Measurements from ENCODE around the gene CPNE5.
"Not testable (repeated sequence)": the region's sequence is repeated elsewhere in the genome, so short reads cannot be mapped to it uniquely, and the experiment has no call there.

The CPNE5 gene

GRCh38 chr6:36815962-36816735, 23.1 kb downstream of the CPNE5 start:
- Histone ChIP-seq H3K9ac (ENCODE audit: low read depth in 1 of 2, low read length in 2 of 2) (no peak overlapping the region), H3K36me3 (ENCODE audit: control insufficient read depth in 1 of 2, insufficient read depth in 2 of 2, low read length in 2 of 2) (no peaks in the 10 kb centered on the region), H3K4me3 (ENCODE audit: low read depth in 1 of 2, low read length in 2 of 2) (no peak overlapping the region), H3K27me3 (ENCODE audit: control insufficient read depth in 1 of 2, insufficient read depth in 2 of 2, low read length in 2 of 2) (no peaks in the 10 kb centered on the region), H3K9me3 (ENCODE audit: control insufficient read depth in 1 of 2, low read length in 2 of 2) (no peaks in the 10 kb centered on the region), H3K4me1 (ENCODE audit: control insufficient read depth in 1 of 2, insufficient read depth in 2 of 2, low read length in 2 of 2) (no peaks in the 10 kb centered on the region), H3K27ac (ENCODE audit: low read depth, low read length) (no peak overlapping the region)

GRCh38 chr6:36814249-36814648, 25.0 kb downstream of the CPNE5 start:
- Histone ChIP-seq H3K4me3 (ENCODE audit: low read depth in 1 of 2, low read length in 2 of 2) (no peak overlapping the region), H3K36me3 (ENCODE audit: control insufficient read depth in 1 of 2, insufficient read depth in 2 of 2, low read length in 2 of 2) (no peaks in the 10 kb centered on the region), H3K27ac (ENCODE audit: low read depth, low read length) (no peak overlapping the region), H3K9me3 (ENCODE audit: control insufficient read depth in 1 of 2, low read length in 2 of 2) (no peaks in the 10 kb centered on the region), H3K4me1 (ENCODE audit: control insufficient read depth in 1 of 2, insufficient read depth in 2 of 2, low read length in 2 of 2) (no peaks in the 10 kb centered on the region), H3K9ac (ENCODE audit: low read depth in 1 of 2, low read length in 2 of 2) (no peak overlapping the region), H3K27me3 (ENCODE audit: control insufficient read depth in 1 of 2, insufficient read depth in 2 of 2, low read length in 2 of 2) (no peaks in the 10 kb centered on the region)

GRCh38 chr6:36813526-36813925, 25.7 kb downstream of the CPNE5 start:
- Histone ChIP-seq H3K4me3 (ENCODE audit: low read depth in 1 of 2, low read length in 2 of 2) (no peak overlapping the region), H3K27ac (ENCODE audit: low read depth, low read length) (no peak overlapping the region), H3K27me3 (ENCODE audit: control insufficient read depth in 1 of 2, insufficient read depth in 2 of 2, low read length in 2 of 2) (no peaks in the 10 kb centered on the region), H3K4me1 (ENCODE audit: control insufficient read depth in 1 of 2, insufficient read depth in 2 of 2, low read length in 2 of 2) (no peaks in the 10 kb centered on the region), H3K9ac (ENCODE audit: low read depth in 1 of 2, low read length in 2 of 2) (no peak overlapping the region), H3K36me3 (ENCODE audit: control insufficient read depth in 1 of 2, insufficient read depth in 2 of 2, low read length in 2 of 2) (no peaks in the 10 kb centered on the region), H3K9me3 (ENCODE audit: control insufficient read depth in 1 of 2, low read length in 2 of 2) (no peaks in the 10 kb centered on the region)

- not testable (repeated sequence) for H3K36me3 ChIP-seq (ENCODE audit: control insufficient read depth in 1 of 2, insufficient read depth in 2 of 2, low read length in 2 of 2); H3K4me1 ChIP-seq (ENCODE audit: control insufficient read depth in 1 of 2, insufficient read depth in 2 of 2, low read length in 2 of 2); H3K27ac ChIP-seq (ENCODE audit: low read depth, low read length); H3K9ac ChIP-seq (ENCODE audit: low read depth in 1 of 2, low read length in 2 of 2); H3K27me3 ChIP-seq (ENCODE audit: control insufficient read depth in 1 of 2, insufficient read depth in 2 of 2, low read length in 2 of 2); H3K4me3 ChIP-seq (ENCODE audit: low read depth in 1 of 2, low read length in 2 of 2); H3K9me3 ChIP-seq (ENCODE audit: control insufficient read depth in 1 of 2, low read length in 2 of 2)
Observed at GRCh38 chr6:36813047-36813446, 26.2 kb downstream of the CPNE5 start.

GRCh38 chr6:36809941-36810803, 29.1 kb downstream of the CPNE5 start:
- Histone ChIP-seq H3K36me3 (ENCODE audit: control insufficient read depth in 1 of 2, insufficient read depth in 2 of 2, low read length in 2 of 2) (no peaks in the 10 kb centered on the region), H3K4me3 (ENCODE audit: low read depth in 1 of 2, low read length in 2 of 2) (no peak overlapping the region), H3K9me3 (ENCODE audit: control insufficient read depth in 1 of 2, low read length in 2 of 2) (no peaks in the 10 kb centered on the region), H3K27me3 (ENCODE audit: control insufficient read depth in 1 of 2, insufficient read depth in 2 of 2, low read length in 2 of 2) (peaks cover 0 to 4% of the 10 kb centered on the region in 2 donors), H3K4me1 (ENCODE audit: control insufficient read depth in 1 of 2, insufficient read depth in 2 of 2, low read length in 2 of 2) (no peaks in the 10 kb centered on the region), H3K9ac (ENCODE audit: low read depth in 1 of 2, low read length in 2 of 2) (no peak overlapping the region), H3K27ac (ENCODE audit: low read depth, low read length) (no peak overlapping the region)

GRCh38 chr6:36809156-36809555, 30.1 kb downstream of the CPNE5 start:
- Histone ChIP-seq H3K27ac (ENCODE audit: low read depth, low read length) (no peak overlapping the region), H3K4me3 (ENCODE audit: low read depth in 1 of 2, low read length in 2 of 2) (no peak overlapping the region)

GRCh38 chr6:36808634-36809033, 30.6 kb downstream of the CPNE5 start:
- H3K27ac ChIP-seq (ENCODE audit: low read depth, low read length) = no peak overlapping the region
- H3K4me1 ChIP-seq (ENCODE audit: control insufficient read depth in 1 of 2, insufficient read depth in 2 of 2, low read length in 2 of 2) = no peaks in the 10 kb centered on the region
- H3K4me3 ChIP-seq (ENCODE audit: low read depth in 1 of 2, low read length in 2 of 2) = no peak overlapping the region
- no peaks in the 10 kb centered on the region for H3K9me3 ChIP-seq (ENCODE audit: control insufficient read depth in 1 of 2, low read length in 2 of 2)
- peaks cover 0 to 5% of the 10 kb centered on the region in 2 donors for H3K27me3 ChIP-seq (ENCODE audit: control insufficient read depth in 1 of 2, insufficient read depth in 2 of 2, low read length in 2 of 2)
- H3K36me3 ChIP-seq (ENCODE audit: control insufficient read depth in 1 of 2, insufficient read depth in 2 of 2, low read length in 2 of 2) = no peaks in the 10 kb centered on the region
- no peak overlapping the region for H3K9ac ChIP-seq (ENCODE audit: low read depth in 1 of 2, low read length in 2 of 2)

More at GRCh38 chr6:36809156-36809555, 30.1 kb downstream of the CPNE5 start:
- Histone ChIP-seq H3K9ac (ENCODE audit: low read depth in 1 of 2, low read length in 2 of 2) (no peak overlapping the region), H3K9me3 (ENCODE audit: control insufficient read depth in 1 of 2, low read length in 2 of 2) (no peaks in the 10 kb centered on the region), H3K36me3 (ENCODE audit: control insufficient read depth in 1 of 2, insufficient read depth in 2 of 2, low read length in 2 of 2) (no peaks in the 10 kb centered on the region), H3K4me1 (ENCODE audit: control insufficient read depth in 1 of 2, insufficient read depth in 2 of 2, low read length in 2 of 2) (no peaks in the 10 kb centered on the region), H3K27me3 (ENCODE audit: control insufficient read depth in 1 of 2, insufficient read depth in 2 of 2, low read length in 2 of 2) (peaks cover 0 to 5% of the 10 kb centered on the region in 2 donors)

- H3K36me3 ChIP-seq (ENCODE audit: control insufficient read depth in 1 of 2, insufficient read depth in 2 of 2, low read length in 2 of 2) = no peaks in the 10 kb centered on the region
- no peak overlapping the region for H3K9ac ChIP-seq (ENCODE audit: low read depth in 1 of 2, low read length in 2 of 2)
- peaks cover 0 to 5% of the 10 kb centered on the region in 2 donors for H3K27me3 ChIP-seq (ENCODE audit: control insufficient read depth in 1 of 2, insufficient read depth in 2 of 2, low read length in 2 of 2)
- H3K4me1 ChIP-seq (ENCODE audit: control insufficient read depth in 1 of 2, insufficient read depth in 2 of 2, low read length in 2 of 2) = no peaks in the 10 kb centered on the region
- no peak overlapping the region for H3K27ac ChIP-seq (ENCODE audit: low read depth, low read length)
- no peaks in the 10 kb centered on the region for H3K9me3 ChIP-seq (ENCODE audit: control insufficient read depth in 1 of 2, low read length in 2 of 2)
- no peak overlapping the region for H3K4me3 ChIP-seq (ENCODE audit: low read depth in 1 of 2, low read length in 2 of 2)
Observed at GRCh38 chr6:36807750-36808149, 31.5 kb downstream of the CPNE5 start.

- no peak overlapping the region for H3K4me3 ChIP-seq (ENCODE audit: low read depth in 1 of 2, low read length in 2 of 2)
Observed at GRCh38 chr6:36807143-36807542, 32.1 kb downstream of the CPNE5 start.

GRCh38 chr6:36805917-36806316, 33.3 kb downstream of the CPNE5 start:
- Histone ChIP-seq H3K9me3 (ENCODE audit: control insufficient read depth in 1 of 2, low read length in 2 of 2) (no peaks in the 10 kb centered on the region), H3K36me3 (ENCODE audit: control insufficient read depth in 1 of 2, insufficient read depth in 2 of 2, low read length in 2 of 2) (no peaks in the 10 kb centered on the region), H3K4me3 (ENCODE audit: low read depth in 1 of 2, low read length in 2 of 2) (no peak overlapping the region), H3K27me3 (ENCODE audit: control insufficient read depth in 1 of 2, insufficient read depth in 2 of 2, low read length in 2 of 2) (peaks cover 0 to 5% of the 10 kb centered on the region in 2 donors), H3K9ac (ENCODE audit: low read depth in 1 of 2, low read length in 2 of 2) (no peak overlapping the region), H3K4me1 (ENCODE audit: control insufficient read depth in 1 of 2, insufficient read depth in 2 of 2, low read length in 2 of 2) (no peaks in the 10 kb centered on the region), H3K27ac (ENCODE audit: low read depth, low read length) (no peak overlapping the region)

More at GRCh38 chr6:36807143-36807542, 32.1 kb downstream of the CPNE5 start:
- H3K9ac ChIP-seq (ENCODE audit: low read depth in 1 of 2, low read length in 2 of 2) = no peak overlapping the region
- no peaks in the 10 kb centered on the region for H3K9me3 ChIP-seq (ENCODE audit: control insufficient read depth in 1 of 2, low read length in 2 of 2)
- no peaks in the 10 kb centered on the region for H3K36me3 ChIP-seq (ENCODE audit: control insufficient read depth in 1 of 2, insufficient read depth in 2 of 2, low read length in 2 of 2)
- H3K27me3 ChIP-seq (ENCODE audit: control insufficient read depth in 1 of 2, insufficient read depth in 2 of 2, low read length in 2 of 2) = peaks cover 0 to 5% of the 10 kb centered on the region in 2 donors
- H3K27ac ChIP-seq (ENCODE audit: low read depth, low read length) = no peak overlapping the region
- no peaks in the 10 kb centered on the region for H3K4me1 ChIP-seq (ENCODE audit: control insufficient read depth in 1 of 2, insufficient read depth in 2 of 2, low read length in 2 of 2)
